T-helper 2 cell treated with Interferon-gamma antibody and Interleukin-4, amounts not matched to agents 5 μg/mL and 100 μg/mL, for 36 hours (primary cell): ENCODE results near the gene REN.

Source experiments
- DNase-seq: peaks from one replicate; pipeline ENCODE4 v3.0.0; 2021; ENCODE audit warnings: low spot score
- H3K27ac Mint-ChIP-seq: one replicate; pipeline ENCODE4 v1.8.0; 2021; ENCODE audit warnings: mild to moderate bottlenecking, mixed read lengths
- H3K27me3 Mint-ChIP-seq: one replicate; pipeline ENCODE4 v1.8.0; 2021; ENCODE audit warnings: low read depth, mixed read lengths
- H3K36me3 Mint-ChIP-seq: one replicate; pipeline ENCODE4 v1.8.0; 2021; ENCODE audit warnings: low read depth, mixed read lengths
- H3K4me1 Mint-ChIP-seq: one replicate; pipeline ENCODE4 v1.8.0; 2021; ENCODE audit warnings: low read depth, mixed read lengths
- H3K4me3 Mint-ChIP-seq: one replicate; pipeline ENCODE4 v1.8.0; 2022; ENCODE audit warnings: mild to moderate bottlenecking, moderate library complexity, mixed read lengths
- H3K9me3 Mint-ChIP-seq: one replicate; pipeline ENCODE4 v1.8.0; 2021; ENCODE audit warnings: mixed read lengths

The REN gene

DNA sequence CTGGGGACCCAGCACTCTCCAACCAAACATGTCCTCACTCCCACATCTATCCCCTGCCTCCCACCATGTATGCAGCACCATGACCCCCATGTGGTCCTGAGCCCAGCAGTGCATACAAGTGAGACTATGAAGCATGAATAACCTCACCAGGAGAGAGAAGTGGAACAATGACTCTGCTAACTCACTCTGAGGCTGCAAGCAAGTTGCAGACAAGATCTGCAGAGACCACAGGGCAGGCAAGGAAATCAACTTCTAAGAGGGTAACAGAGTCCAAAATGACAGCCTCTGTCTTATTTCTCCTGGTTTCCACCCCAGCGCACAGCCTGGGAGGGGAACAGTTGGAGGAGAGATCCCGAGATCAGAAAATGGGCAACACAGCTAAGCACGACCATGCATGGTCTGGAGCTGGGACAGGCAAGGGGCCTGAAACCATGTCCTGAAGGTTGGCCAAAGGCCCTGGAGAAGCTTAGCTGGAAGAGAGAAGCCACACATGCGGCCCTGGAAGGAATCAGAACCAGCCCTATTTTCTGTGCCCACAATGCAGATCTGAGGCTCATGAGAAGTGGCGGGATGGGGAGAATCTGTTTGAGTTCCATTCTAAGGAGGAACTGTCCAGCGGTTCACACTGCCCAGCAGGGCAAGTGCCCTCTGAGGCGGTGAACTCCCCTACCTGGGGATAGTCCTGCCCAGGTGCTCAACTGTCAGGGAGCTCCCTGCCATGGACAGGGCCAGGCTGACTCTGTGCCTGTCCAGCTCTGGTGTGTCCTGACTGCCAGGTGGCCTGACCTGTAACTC, 12.5 kb upstream of the REN start:
- Mint-ChIP-seq H3K4me1 (no peaks in the 10 kb centered on the region), H3K4me3 (no peak overlapping the region), H3K36me3 (no peaks in the 10 kb centered on the region), H3K9me3 (peaks cover 1% of the 10 kb centered on the region), H3K27me3 (peaks cover 5% of the 10 kb centered on the region), H3K27ac (no peak overlapping the region)
- DNase-seq, result no peak

- Mint-ChIP-seq H3K9me3 (peaks cover 6% of the 10 kb centered on the region), H3K4me1 (no peaks in the 10 kb centered on the region), H3K27me3 (peaks cover 2% of the 10 kb centered on the region), H3K27ac (no peak overlapping the region), H3K36me3 (no peaks in the 10 kb centered on the region), H3K4me3 (no peak overlapping the region)
- DNase-seq, result no peak
Observed at GRCh38 chr1:204177133-204177532, 11.0 kb upstream of the REN start.

GRCh38 chr1:204176049-204176448, 9.9 kb upstream of the REN start:
- no peak overlapping the region for H3K4me3 Mint-ChIP-seq
- peaks cover 15% of the 10 kb centered on the region for H3K9me3 Mint-ChIP-seq

GRCh38 chr1:204174958-204175357, 8.8 kb upstream of the REN start:
- no peak overlapping the region for H3K27ac Mint-ChIP-seq
- no peak for DNase-seq
- no peaks in the 10 kb centered on the region for H3K4me1 Mint-ChIP-seq
- H3K9me3 Mint-ChIP-seq, result peaks cover 25% of the 10 kb centered on the region
- H3K36me3 Mint-ChIP-seq, result no peaks in the 10 kb centered on the region
- H3K27me3 Mint-ChIP-seq, result peaks cover 2% of the 10 kb centered on the region
- no peak overlapping the region for H3K4me3 Mint-ChIP-seq

More at GRCh38 chr1:204176049-204176448, 9.9 kb upstream of the REN start:
- Mint-ChIP-seq H3K27me3 (peaks cover 2% of the 10 kb centered on the region), H3K36me3 (no peaks in the 10 kb centered on the region), H3K27ac (no peak overlapping the region), H3K4me1 (no peaks in the 10 kb centered on the region)
- DNase-seq, result no peak

DNA sequence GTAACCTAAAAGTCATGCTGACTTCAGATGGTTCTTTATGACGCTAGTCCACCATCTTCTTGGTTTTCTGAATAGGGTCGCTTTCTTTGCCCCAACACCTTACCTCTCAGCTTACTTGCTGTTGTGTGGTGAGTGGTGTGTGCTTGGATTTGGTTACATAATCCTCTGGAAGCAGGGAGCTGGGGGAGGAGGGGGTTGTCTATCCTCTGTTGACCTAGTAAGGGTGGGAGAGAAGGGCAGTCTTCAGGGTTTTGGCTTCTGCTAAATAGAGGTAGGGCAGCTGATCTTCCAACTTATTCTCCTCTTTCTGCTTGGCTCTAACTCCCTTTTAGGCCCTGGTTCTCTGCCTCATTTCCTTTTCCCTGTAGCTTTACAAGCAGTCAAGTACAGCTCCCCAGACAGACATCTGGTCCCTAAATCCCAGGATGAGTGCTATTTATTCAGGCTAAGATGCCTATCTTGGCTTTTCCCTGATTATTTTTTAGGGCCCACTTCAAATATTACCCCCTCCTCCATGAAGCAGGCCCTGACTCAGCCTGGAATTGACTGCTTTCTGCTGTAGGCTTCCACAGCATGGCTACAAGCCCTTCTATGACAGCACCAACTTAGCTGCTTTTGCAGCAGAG, 6.4 kb upstream of the REN start:
- no peaks in the 10 kb centered on the region for H3K27me3 Mint-ChIP-seq
- no peak overlapping the region for H3K27ac Mint-ChIP-seq
- H3K9me3 Mint-ChIP-seq, result peaks cover 44% of the 10 kb centered on the region
- no peaks in the 10 kb centered on the region for H3K36me3 Mint-ChIP-seq
- DNase-seq, result no peak
- H3K4me1 Mint-ChIP-seq, result no peaks in the 10 kb centered on the region
- H3K4me3 Mint-ChIP-seq, result no peak overlapping the region

- peaks cover 50% of the 10 kb centered on the region for H3K9me3 Mint-ChIP-seq
Observed at GRCh38 chr1:204171751-204172178, 5.6 kb upstream of the REN start.

GRCh38 chr1:204170494-204171155, 4.5 kb upstream of the REN start:
- Mint-ChIP-seq H3K36me3 (no peaks in the 10 kb centered on the region), H3K4me3 (no peak overlapping the region), H3K4me1 (no peaks in the 10 kb centered on the region), H3K9me3 (peaks cover 50% of the 10 kb centered on the region), H3K27me3 (no peaks in the 10 kb centered on the region), H3K27ac (no peak overlapping the region)
- DNase-seq, result no peak

More at GRCh38 chr1:204171751-204172178, 5.6 kb upstream of the REN start:
- Mint-ChIP-seq H3K4me3 (no peak overlapping the region), H3K27me3 (no peaks in the 10 kb centered on the region), H3K4me1 (no peaks in the 10 kb centered on the region), H3K36me3 (no peaks in the 10 kb centered on the region), H3K27ac (no peak overlapping the region)
- no peak for DNase-seq

DNA sequence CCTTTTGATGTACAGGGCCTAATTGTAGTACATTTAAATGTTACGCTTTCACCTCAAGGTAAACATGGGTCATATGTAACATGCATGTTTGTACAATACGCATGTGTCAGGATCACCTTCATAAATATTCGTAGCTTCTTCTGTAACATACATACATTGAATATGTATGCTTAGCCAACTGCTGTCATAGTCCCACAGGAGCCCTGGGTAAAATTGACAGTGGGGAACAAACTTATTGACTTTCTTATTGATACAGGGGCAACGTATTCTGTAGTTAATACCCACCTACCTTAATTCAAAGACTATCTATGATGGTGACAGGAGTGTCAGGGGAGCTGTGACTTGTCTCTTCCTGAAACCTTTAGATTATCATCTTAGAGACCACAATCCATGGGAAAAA, 3.7 kb upstream of the REN start:
- DNase-seq, result no peak
- no peak overlapping the region for H3K27ac Mint-ChIP-seq
- no peaks in the 10 kb centered on the region for H3K27me3 Mint-ChIP-seq
- no peaks in the 10 kb centered on the region for H3K36me3 Mint-ChIP-seq
- no peak overlapping the region for H3K4me3 Mint-ChIP-seq
- H3K9me3 Mint-ChIP-seq, result peaks cover 50% of the 10 kb centered on the region
- H3K4me1 Mint-ChIP-seq, result no peaks in the 10 kb centered on the region

- DNase-seq, result no peak
- Mint-ChIP-seq H3K9me3 (peaks cover 46% of the 10 kb centered on the region), H3K4me3 (no peak overlapping the region), H3K27ac (no peak overlapping the region), H3K4me1 (no peaks in the 10 kb centered on the region), H3K27me3 (no peaks in the 10 kb centered on the region), H3K36me3 (no peaks in the 10 kb centered on the region)
Observed at GRCh38 chr1:204167730-204168129, 1.6 kb upstream of the REN start.

DNA sequence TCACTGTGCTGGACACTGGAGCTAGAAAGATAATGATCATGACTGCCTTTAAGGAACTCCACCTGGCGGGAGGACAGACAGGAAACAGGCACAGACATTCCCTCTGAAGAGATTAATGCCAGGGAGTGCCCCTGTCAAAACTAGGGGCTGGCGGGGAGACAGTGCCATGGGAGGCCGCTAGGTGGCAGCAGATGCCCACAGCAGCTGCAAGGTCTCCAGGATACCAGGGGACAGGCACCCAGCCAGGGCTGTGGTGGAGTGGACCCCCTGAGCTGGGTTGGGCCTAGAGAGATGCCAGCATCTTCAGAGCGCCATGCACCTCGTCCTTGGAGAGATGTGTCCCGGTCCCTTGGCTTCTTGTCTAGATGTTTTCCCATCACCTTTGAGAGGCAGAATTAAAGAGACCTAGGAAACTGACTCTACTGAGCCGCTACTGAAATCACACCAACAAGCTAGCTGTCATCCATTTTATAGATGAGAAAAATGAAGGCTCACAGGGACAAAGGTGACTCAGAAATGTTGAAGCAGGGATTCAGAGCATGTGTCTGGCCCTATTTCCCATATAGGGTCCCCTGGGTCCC, 3.6 kb downstream of the REN start:
- Mint-ChIP-seq H3K27me3 (peaks cover 2% of the 10 kb centered on the region), H3K9me3 (peaks cover 6% of the 10 kb centered on the region), H3K4me1 (no peaks in the 10 kb centered on the region), H3K36me3 (no peaks in the 10 kb centered on the region), H3K27ac (no peak overlapping the region), H3K4me3 (no peak overlapping the region)
- DNase-seq, result peak; percentile 64

DNA sequence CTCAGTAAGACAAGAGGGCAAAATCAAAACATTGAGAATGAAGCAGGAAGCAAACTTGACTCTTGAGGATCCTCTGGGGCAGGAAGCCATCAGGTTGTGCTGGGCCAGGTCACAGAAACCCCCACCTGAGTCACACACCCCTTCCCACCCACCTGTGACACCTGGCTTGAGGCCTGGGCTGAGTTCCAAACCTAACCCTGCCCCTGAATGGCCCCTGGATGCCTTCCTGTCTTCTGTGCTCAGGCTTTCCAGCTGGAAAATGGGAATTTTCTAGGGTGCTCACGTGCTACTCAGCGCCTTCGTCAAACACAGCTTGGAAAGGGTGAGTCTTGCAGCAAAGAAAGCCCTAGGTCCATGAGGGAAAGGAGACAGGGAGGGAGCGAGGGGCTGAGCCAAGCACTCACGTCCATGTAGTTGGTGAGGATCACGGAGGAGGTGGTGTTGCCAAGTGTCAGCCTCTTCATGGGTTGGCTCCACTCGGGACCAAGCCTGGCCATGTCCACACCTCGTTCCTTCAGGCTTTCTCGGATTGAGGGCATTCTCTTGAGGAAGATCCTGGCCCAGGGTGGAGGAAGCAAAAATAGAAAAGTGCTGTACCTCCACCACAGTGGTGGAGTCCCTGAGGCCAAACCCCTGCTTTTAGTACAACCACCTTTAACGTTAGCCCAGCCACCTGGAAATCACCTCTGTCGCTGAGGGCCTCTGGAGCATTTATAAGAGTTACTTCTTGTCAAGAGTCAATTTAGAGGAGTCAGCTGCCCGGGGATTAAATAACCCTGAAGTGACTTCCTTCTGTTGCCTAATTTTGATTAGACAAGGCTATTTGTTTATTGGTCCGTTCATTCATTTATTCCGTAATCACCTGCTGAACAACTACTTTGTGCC, 4.3 kb downstream of the REN start:
- no peak overlapping the region for H3K4me3 Mint-ChIP-seq
- H3K36me3 Mint-ChIP-seq, result no peaks in the 10 kb centered on the region
- H3K27ac Mint-ChIP-seq, result no peak overlapping the region
- H3K9me3 Mint-ChIP-seq, result no peaks in the 10 kb centered on the region
- no peak for DNase-seq
- H3K27me3 Mint-ChIP-seq, result peaks cover 2% of the 10 kb centered on the region
- no peaks in the 10 kb centered on the region for H3K4me1 Mint-ChIP-seq

- DNase-seq, result no peak
- Mint-ChIP-seq H3K4me3 (no peak overlapping the region), H3K27me3 (peaks cover 15% of the 10 kb centered on the region), H3K9me3 (no peaks in the 10 kb centered on the region), H3K27ac (no peak overlapping the region), H3K36me3 (no peaks in the 10 kb centered on the region), H3K4me1 (no peaks in the 10 kb centered on the region)
Observed at GRCh38 chr1:204157962-204158361, 8.2 kb downstream of the REN start.

- Mint-ChIP-seq H3K4me3 (no peak overlapping the region), H3K27ac (no peak overlapping the region), H3K9me3 (no peaks in the 10 kb centered on the region), H3K36me3 (no peaks in the 10 kb centered on the region), H3K4me1 (no peaks in the 10 kb centered on the region), H3K27me3 (peaks cover 22% of the 10 kb centered on the region)
- DNase-seq, result no peak
Observed at GRCh38 chr1:204155881-204156280, 10.3 kb downstream of the REN start.
